OCI-LY1 (cell line): ENCODE measurements around the gene AKT2.

Source experiments
- H2AFZ ChIP-seq: fragments of 200-600 bp; sonication (generic), shearing (Covaris generic); 2 replicates; pipeline ENCODE4 v1.6.0; 2014; ENCODE audit warnings: antibody characterized with exemption, mild to moderate bottlenecking, low read length
- H3F3A ChIP-seq: fragments of 200-600 bp; sonication (generic), shearing (Covaris generic); 2 replicates; pipeline ENCODE4 v1.6.0; 2014; ENCODE audit warnings: mild to moderate bottlenecking, antibody characterized with exemption, low read length, moderate library complexity; ENCODE audit not compliant: insufficient read depth
- H3K27ac ChIP-seq: fragments of 200-600 bp; sonication (generic); 2 replicates; pipeline ENCODE4 v1.5.1; 2014; ENCODE audit warnings: low read length, mixed run types, mild to moderate bottlenecking, low read depth; ENCODE audit not compliant: poor library complexity, severe bottlenecking
- H3K27me3 ChIP-seq: fragments of 200-600 bp; sonication (generic); 2 replicates; pipeline ENCODE4 v1.6.0; 2014; ENCODE audit warnings: antibody characterized with exemption, mild to moderate bottlenecking, low read length, moderate library complexity; ENCODE audit not compliant: insufficient read depth
- H3K36me3 ChIP-seq: fragments of 200-600 bp; sonication (generic); 2 replicates; pipeline ENCODE4 v1.6.1; 2014; ENCODE audit warnings: mild to moderate bottlenecking, antibody characterized with exemption, low read length, moderate library complexity, mixed read lengths; ENCODE audit not compliant: insufficient read depth
- H3K4me1 ChIP-seq: fragments of 200-600 bp; sonication (generic); 2 replicates; pipeline ENCODE4 v1.5.1; 2014; ENCODE audit warnings: mild to moderate bottlenecking, low read length, moderate library complexity; ENCODE audit not compliant: insufficient read depth, severe bottlenecking
- H3K4me2 ChIP-seq: fragments of 200-600 bp; sonication (generic), shearing (Covaris generic); 2 replicates; pipeline ENCODE4 v1.6.1; 2014; ENCODE audit warnings: low read length
- H3K4me3 ChIP-seq: fragments of 200-600 bp; sonication (generic); 2 replicates; pipeline ENCODE4 v1.5.1; 2014; ENCODE audit warnings: low read length, low read depth, mild to moderate bottlenecking, mixed read lengths; ENCODE audit not compliant: poor library complexity, severe bottlenecking
- H3K79me2 ChIP-seq: fragments of 200-600 bp; shearing (Covaris generic); 2 replicates; pipeline ENCODE4 v1.6.1; 2016; ENCODE audit warnings: mixed run types, low read length, mixed read lengths; ENCODE audit not compliant: insufficient read depth
- H3K9ac ChIP-seq: fragments of 200-600 bp; sonication (generic), shearing (Covaris generic); 2 replicates; pipeline ENCODE4 v1.6.1; 2014; ENCODE audit warnings: mild to moderate bottlenecking, low read length, mixed read lengths
- H3K9me2 ChIP-seq: fragments of 200-600 bp; sonication (generic), shearing (Covaris generic); 2 replicates; pipeline ENCODE4 v1.6.1; 2014; ENCODE audit warnings: low read depth, mild to moderate bottlenecking, low read length, mixed read lengths
- H3K9me3 ChIP-seq: fragments of 200-600 bp; shearing (Covaris generic); 2 replicates; pipeline ENCODE4 v1.6.1; 2014; ENCODE audit warnings: low read length, mixed read lengths
- H4K20me1 ChIP-seq: fragments of 200-600 bp; sonication (generic), shearing (Covaris generic); 2 replicates; pipeline ENCODE4 v1.6.0; 2016; ENCODE audit warnings: mild to moderate bottlenecking, low read length; ENCODE audit not compliant: insufficient read depth
- EZH2 ChIP-seq: fragments of 200-600 bp; sonication (generic), shearing (Covaris generic); IDR thresholded peaks from 2 replicates; pipeline ENCODE4 v1.8.0; 2017; ENCODE audit warnings: borderline replicate concordance, mixed run types, mild to moderate bottlenecking, antibody characterized with exemption, low read length, moderate library complexity, mixed read lengths
- TF ChIP-seq, protein P1 (sequence below): fragments of 200-600 bp; sonication (generic), shearing (Covaris generic); IDR thresholded peaks from 2 replicates; pipeline ENCODE4 v1.5.1; 2017; ENCODE audit warnings: mild to moderate bottlenecking, antibody characterized with exemption, low read length, moderate library complexity, mixed read lengths

The AKT2 gene

DNA sequence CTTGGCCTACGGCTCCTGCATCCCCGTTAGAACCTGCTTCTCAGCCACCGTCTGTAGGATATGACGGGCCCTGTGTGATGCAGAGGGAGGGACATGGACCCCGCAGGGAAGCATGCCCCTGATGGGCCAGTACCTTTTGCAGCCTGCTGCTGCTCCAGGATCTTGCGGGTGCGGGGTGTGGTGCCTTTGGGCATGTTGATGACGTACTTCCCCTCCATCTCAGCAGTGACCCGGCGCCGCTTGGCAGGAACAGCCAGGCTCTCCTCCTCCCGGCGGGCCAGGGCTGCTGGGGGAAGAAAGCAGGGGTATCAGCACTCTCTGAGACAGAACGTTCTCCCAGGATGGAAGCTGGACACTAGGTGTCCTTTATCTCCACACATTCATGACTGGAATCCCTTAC lies 41.1 kb upstream of the AKT2 start:
- H3K4me3 ChIP-seq, result no peak overlapping the region
- H3K36me3 ChIP-seq, result peaks cover 88% of the 10 kb centered on the region
- no peak overlapping the region for H3K27ac ChIP-seq
- no peak overlapping the region for H2AFZ ChIP-seq
- no peak overlapping the region for H3K4me2 ChIP-seq
- H3K79me2 ChIP-seq, result no peaks in the 10 kb centered on the region
- H3K9me2 ChIP-seq, result no peaks in the 10 kb centered on the region
- H4K20me1 ChIP-seq, result no peaks in the 10 kb centered on the region
- H3K9me3 ChIP-seq, result no peaks in the 10 kb centered on the region
- H3F3A ChIP-seq, result no peaks in the 10 kb centered on the region
- TF ChIP-seq EZH2, result no peak
- TF ChIP-seq, protein P1, sequence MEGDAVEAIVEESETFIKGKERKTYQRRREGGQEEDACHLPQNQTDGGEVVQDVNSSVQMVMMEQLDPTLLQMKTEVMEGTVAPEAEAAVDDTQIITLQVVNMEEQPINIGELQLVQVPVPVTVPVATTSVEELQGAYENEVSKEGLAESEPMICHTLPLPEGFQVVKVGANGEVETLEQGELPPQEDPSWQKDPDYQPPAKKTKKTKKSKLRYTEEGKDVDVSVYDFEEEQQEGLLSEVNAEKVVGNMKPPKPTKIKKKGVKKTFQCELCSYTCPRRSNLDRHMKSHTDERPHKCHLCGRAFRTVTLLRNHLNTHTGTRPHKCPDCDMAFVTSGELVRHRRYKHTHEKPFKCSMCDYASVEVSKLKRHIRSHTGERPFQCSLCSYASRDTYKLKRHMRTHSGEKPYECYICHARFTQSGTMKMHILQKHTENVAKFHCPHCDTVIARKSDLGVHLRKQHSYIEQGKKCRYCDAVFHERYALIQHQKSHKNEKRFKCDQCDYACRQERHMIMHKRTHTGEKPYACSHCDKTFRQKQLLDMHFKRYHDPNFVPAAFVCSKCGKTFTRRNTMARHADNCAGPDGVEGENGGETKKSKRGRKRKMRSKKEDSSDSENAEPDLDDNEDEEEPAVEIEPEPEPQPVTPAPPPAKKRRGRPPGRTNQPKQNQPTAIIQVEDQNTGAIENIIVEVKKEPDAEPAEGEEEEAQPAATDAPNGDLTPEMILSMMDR, result no peak
- H3K27me3 ChIP-seq, result no peaks in the 10 kb centered on the region
- no peaks in the 10 kb centered on the region for H3K4me1 ChIP-seq
- no peak overlapping the region for H3K9ac ChIP-seq

DNA sequence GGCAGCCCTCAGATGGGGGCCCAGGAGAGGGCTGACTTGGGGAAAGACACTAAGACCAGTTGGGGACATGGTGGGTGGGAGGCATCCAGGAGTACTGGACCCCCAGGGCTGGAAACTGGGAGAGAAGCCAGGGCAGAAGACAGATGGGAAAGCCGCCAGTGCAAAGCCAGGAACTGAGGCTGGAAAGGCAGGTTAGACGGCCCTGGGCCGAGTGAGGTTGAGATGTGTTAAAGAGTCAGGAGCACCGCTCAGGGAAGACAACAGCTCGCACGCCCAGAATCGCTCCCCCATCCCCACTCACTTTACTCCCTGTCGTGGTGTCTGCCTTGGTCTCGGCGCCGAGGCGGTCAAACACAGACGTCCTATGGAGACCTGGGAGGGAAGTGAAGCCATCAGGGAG lies 38.6 kb upstream of the AKT2 start:
- Histone ChIP-seq H4K20me1 (no peaks in the 10 kb centered on the region), H3K4me1 (no peaks in the 10 kb centered on the region), H3K9ac (no peak overlapping the region), H3K4me3 (no peak overlapping the region), H3K79me2 (no peaks in the 10 kb centered on the region), H3K9me2 (no peaks in the 10 kb centered on the region), H3K27ac (no peak overlapping the region), H3F3A (no peaks in the 10 kb centered on the region), H3K27me3 (no peaks in the 10 kb centered on the region), H3K36me3 (peaks cover 78% of the 10 kb centered on the region), H3K4me2 (no peak overlapping the region), H3K9me3 (no peaks in the 10 kb centered on the region), H2AFZ (no peak overlapping the region)
- TF ChIP-seq EZH2, result no peak
- TF ChIP-seq, protein P1, result no peak

DNA sequence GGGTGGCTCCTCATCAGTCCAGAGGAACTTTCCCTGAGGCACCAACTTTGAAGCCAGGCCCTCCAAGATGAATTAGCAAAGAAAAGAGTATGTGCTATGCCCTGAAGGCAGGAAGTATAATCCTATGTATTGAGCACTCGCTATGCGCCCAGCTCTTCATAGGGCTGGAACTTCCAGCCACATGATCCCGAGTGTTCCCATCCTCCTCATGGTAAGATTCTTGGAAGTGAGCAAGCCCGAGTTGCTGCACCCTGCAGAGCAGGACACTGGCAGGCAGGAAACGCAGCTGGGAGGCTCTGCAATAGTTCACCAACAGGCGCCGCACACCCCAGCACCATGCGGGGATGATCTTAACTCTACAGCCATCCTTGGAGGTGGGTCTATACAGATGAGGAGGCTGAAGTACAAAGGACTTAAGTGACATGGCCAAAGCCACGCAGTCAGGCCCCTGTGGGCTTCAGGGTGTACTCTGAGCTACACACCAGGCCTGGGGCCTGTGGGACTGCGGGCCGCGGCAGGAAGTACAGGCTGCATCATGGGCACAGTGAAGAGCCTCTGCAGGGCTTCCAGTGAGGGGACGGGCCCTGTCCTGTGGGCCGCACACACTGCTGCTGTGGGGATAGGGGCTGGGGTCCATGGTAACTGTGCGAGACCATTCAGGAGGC lies 37.9 kb upstream of the AKT2 start:
- Histone ChIP-seq H3K9me3 (no peaks in the 10 kb centered on the region), H3K9me2 (no peaks in the 10 kb centered on the region), H3K4me2 (no peak overlapping the region), H3K27ac (no peak overlapping the region), H2AFZ (no peak overlapping the region), H3K27me3 (no peaks in the 10 kb centered on the region), H3K4me3 (no peak overlapping the region), H3F3A (no peaks in the 10 kb centered on the region), H4K20me1 (no peaks in the 10 kb centered on the region), H3K9ac (no peak overlapping the region), H3K36me3 (peaks cover 77% of the 10 kb centered on the region), H3K79me2 (no peaks in the 10 kb centered on the region), H3K4me1 (no peaks in the 10 kb centered on the region)
- TF ChIP-seq, protein P1, result no peak
- no peak for TF ChIP-seq EZH2
